ENCODE results near the gene ADGRB3.

ADGRB3 gene

GRCh38 chr6:69019832-69020231 lies 384.8 kb downstream of the ADGRB3 start:
- Histone ChIP-seq H3K9me3 (no peaks in the 10 kb centered on the region), H3K36me3 (no peaks in the 10 kb centered on the region), H3K4me3 (no peak overlapping the region), H3K4me1 (no peaks in the 10 kb centered on the region), H3K27me3 (no peaks in the 10 kb centered on the region), H3K27ac (no peak overlapping the region)
- TF ChIP-seq, protein P1, sequence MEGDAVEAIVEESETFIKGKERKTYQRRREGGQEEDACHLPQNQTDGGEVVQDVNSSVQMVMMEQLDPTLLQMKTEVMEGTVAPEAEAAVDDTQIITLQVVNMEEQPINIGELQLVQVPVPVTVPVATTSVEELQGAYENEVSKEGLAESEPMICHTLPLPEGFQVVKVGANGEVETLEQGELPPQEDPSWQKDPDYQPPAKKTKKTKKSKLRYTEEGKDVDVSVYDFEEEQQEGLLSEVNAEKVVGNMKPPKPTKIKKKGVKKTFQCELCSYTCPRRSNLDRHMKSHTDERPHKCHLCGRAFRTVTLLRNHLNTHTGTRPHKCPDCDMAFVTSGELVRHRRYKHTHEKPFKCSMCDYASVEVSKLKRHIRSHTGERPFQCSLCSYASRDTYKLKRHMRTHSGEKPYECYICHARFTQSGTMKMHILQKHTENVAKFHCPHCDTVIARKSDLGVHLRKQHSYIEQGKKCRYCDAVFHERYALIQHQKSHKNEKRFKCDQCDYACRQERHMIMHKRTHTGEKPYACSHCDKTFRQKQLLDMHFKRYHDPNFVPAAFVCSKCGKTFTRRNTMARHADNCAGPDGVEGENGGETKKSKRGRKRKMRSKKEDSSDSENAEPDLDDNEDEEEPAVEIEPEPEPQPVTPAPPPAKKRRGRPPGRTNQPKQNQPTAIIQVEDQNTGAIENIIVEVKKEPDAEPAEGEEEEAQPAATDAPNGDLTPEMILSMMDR (IDR thresholded peaks at IDR 0.05) = no peak
- intact Hi-C loops (cut with DNase I; ENCODE audit: low total_unique reads) = no loop called here
- DNase-seq = no peak

DNA sequence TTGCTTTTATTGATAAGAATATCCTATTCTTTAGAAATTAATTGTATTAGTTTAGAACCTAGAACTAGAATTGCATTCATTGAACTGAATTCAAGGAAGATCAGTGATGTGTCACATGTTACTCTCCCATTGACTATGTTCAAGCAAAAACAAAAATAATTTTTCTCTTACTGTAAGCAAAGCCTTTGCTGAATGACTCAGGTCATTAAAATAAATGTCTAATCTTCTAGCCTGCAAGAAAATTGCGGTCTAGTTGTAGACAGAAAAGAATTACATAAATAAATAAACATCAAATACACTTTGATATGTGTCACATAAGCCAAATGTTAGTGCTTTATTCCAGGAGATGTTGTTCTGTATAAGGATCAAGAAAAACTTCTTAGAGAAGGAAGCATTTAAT lies 387.9 kb downstream of the ADGRB3 start:
- H3K36me3 ChIP-seq = no peaks in the 10 kb centered on the region
- intact Hi-C loops (cut with DNase I; ENCODE audit: low total_unique reads) = no loop called here

DNA sequence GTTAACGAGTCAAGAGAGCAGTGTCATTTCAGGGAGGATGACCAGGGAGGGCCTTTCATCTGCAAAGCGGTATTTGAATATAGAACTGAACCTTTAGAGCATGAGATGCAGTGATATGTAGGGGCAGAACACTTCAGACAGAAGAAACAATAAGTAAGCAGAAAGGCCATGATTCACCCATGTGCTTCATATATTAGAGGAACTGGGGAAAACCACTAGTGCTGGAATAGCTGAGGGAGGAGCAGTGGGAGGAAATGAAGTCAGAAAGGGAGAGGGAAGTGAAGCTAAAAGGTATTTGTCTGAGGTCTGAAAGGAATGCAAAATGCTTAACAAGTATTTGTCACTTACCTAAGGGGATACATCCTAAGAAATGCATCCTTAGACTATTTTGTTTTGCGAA lies 391.2 kb downstream of the ADGRB3 start:
- no peak for DNase-seq
- no peak overlapping the region for H3K27ac ChIP-seq
- H3K9me3 ChIP-seq = no peaks in the 10 kb centered on the region
- TF ChIP-seq, protein P1 (IDR thresholded peaks at IDR 0.05) = no peak
- no peak overlapping the region for H3K4me3 ChIP-seq
- intact Hi-C loops (cut with DNase I; ENCODE audit: low total_unique reads) = no loop called here
- H3K27me3 ChIP-seq = no peaks in the 10 kb centered on the region
- H3K4me1 ChIP-seq = no peaks in the 10 kb centered on the region
- H3K36me3 ChIP-seq = no peaks in the 10 kb centered on the region

More for the DNA sequence above, 387.9 kb downstream of the ADGRB3 start:
- no peaks in the 10 kb centered on the region for H3K4me1 ChIP-seq
- no peak for DNase-seq
- TF ChIP-seq, protein P1 (IDR thresholded peaks at IDR 0.05) = no peak
- H3K9me3 ChIP-seq = no peaks in the 10 kb centered on the region
- H3K27ac ChIP-seq = no peak overlapping the region
- no peak overlapping the region for H3K4me3 ChIP-seq
- no peaks in the 10 kb centered on the region for H3K27me3 ChIP-seq

- DNase-seq = no peak
- H3K27me3 ChIP-seq = no peaks in the 10 kb centered on the region
- no peaks in the 10 kb centered on the region for H3K4me1 ChIP-seq
- H3K27ac ChIP-seq = no peak overlapping the region
- H3K9me3 ChIP-seq = no peaks in the 10 kb centered on the region
- intact Hi-C loops (cut with DNase I; ENCODE audit: low total_unique reads) = no loop called here
- no peak overlapping the region for H3K4me3 ChIP-seq
- no peaks in the 10 kb centered on the region for H3K36me3 ChIP-seq
- TF ChIP-seq, protein P1 (IDR thresholded peaks at IDR 0.05) = no peak
Measured at GRCh38 chr6:69026715-69027114, 391.6 kb downstream of the ADGRB3 start.

DNA sequence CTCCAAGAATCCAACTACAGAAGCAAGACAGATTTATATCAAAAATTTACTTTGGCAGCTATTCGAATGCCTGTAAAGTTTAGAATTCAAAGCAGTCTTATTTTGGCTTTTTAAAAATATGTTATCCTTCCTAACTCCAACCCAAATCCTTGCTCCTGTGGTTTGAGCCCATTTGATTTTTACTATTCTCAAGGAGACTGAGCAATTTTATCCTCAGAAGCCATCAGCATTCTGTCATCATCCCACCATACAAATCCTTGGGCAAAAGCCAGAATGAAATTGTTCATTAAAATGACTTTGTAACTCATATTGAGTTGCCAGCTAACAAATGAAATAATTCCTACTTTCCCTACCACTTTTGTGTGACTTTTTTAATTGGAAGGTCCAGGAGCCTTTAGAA lies 392.8 kb downstream of the ADGRB3 start:
- Histone ChIP-seq H3K27ac (no peak overlapping the region), H3K4me3 (no peak overlapping the region), H3K27me3 (no peaks in the 10 kb centered on the region), H3K4me1 (no peaks in the 10 kb centered on the region), H3K36me3 (no peaks in the 10 kb centered on the region), H3K9me3 (no peaks in the 10 kb centered on the region)
- TF ChIP-seq, protein P1 (IDR thresholded peaks at IDR 0.05) = no peak
- intact Hi-C loops (cut with DNase I; ENCODE audit: low total_unique reads) = no loop called here
- no peak for DNase-seq

DNA sequence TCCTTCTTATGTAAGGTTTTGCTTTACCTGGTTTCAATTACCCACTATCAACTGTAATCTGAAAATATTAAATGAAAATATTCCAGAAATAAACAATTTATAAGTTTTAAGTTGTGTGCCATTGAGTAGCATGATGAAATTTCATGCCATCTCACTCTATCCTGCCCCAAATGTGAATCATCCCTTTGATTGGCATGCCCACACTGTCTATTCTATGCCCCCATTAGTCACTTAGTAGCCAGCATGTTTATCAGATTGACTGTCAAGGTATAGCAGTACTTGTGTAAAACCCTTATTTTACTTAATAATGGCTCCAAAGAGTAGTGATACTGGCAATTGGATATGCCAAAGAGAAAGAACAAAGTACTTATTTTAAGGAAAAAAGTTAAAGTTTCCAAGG lies 403.8 kb downstream of the ADGRB3 start:
- no peak overlapping the region for H3K27ac ChIP-seq
- no peaks in the 10 kb centered on the region for H3K9me3 ChIP-seq
- DNase-seq = no peak
- intact Hi-C loops (cut with DNase I; ENCODE audit: low total_unique reads) = no loop called here
- no peaks in the 10 kb centered on the region for H3K36me3 ChIP-seq
- TF ChIP-seq, protein P1 (IDR thresholded peaks at IDR 0.05) = no peak
- no peaks in the 10 kb centered on the region for H3K27me3 ChIP-seq
- H3K4me3 ChIP-seq = no peak overlapping the region
- no peaks in the 10 kb centered on the region for H3K4me1 ChIP-seq
